ENCODE measurements around the gene DUSP28.

The DUSP28 gene

GRCh38 chr2:240567872-240568677, 7.9 kb downstream of the DUSP28 start, which contains the start of gene RNPEPL1:
TSS of gene RNPEPL1 (plus strand) at chr2:240568484. CDS start at chr2:240568587, 103 bp downstream.
- H3K79me2 ChIP-seq (ENCODE audit: control insufficient read depth, insufficient read depth, low read length, unreplicated experiment), result no peaks in the 10 kb centered on the region
- H3K27ac ChIP-seq (ENCODE audit: low read depth, low read length), result no peak within 1 kb of the TSS
- H3K4me1 ChIP-seq (ENCODE audit: control insufficient read depth, insufficient read depth, low read length, unreplicated experiment), result peaks cover 29% of the 10 kb centered on the region
- H3K36me3 ChIP-seq (ENCODE audit: insufficient read depth, low read length), result no peaks in the 10 kb centered on the region
- H3K27me3 ChIP-seq (ENCODE audit: insufficient read depth, low read length), result no peaks in the 10 kb centered on the region
- peak within 1 kb of the TSS; percentile 79 for H3K4me3 ChIP-seq (ENCODE audit: low read depth, low read length)
- H2AFZ ChIP-seq (ENCODE audit: low read length, unreplicated experiment), result peak within 1 kb of the TSS; percentile 27

DNA sequence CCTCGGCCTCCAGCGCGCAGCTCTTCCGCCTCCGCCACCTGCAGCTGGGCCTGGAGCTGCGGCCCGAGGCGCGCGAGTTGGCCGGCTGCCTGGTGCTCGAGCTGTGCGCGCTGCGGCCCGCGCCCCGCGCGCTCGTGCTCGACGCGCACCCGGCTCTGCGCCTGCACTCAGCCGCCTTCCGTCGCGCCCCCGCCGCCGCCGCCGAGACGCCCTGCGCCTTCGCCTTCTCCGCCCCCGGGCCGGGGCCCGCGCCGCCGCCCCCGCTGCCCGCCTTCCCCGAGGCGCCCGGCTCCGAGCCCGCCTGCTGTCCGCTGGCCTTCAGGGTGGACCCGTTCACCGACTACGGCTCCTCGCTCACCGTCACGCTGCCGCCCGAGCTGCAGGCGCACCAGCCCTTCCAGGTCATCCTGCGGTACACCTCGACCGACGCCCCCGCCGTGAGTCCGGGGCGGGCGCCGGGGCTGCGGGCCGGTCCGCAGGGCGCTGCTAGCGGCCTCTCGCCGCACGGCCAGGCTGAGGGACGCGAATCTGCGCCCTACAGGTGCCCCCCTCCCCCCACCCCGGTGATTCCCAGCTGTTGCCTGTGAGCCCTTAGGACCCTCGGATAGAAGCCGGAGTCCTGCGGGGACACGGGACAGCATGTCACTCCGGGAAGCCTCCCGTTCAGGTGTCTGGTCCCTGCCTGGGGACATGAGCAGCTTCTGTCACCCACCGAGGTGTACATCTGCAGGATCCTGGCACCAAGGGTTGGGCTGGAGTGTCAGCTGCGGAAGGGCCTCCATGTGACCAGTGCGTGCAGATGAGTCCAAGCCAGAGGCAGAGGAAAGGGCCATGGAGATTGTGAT, 8.7 kb downstream of the DUSP28 start:
- Histone ChIP-seq H3K27ac (ENCODE audit: low read depth, low read length) (no peak overlapping the region), H3K4me1 (ENCODE audit: control insufficient read depth, insufficient read depth, low read length, unreplicated experiment) (peaks cover 29% of the 10 kb centered on the region), H3K79me2 (ENCODE audit: control insufficient read depth, insufficient read depth, low read length, unreplicated experiment) (no peaks in the 10 kb centered on the region), H3K4me3 (ENCODE audit: low read depth, low read length) (peak overlapping the region; percentile 78), H3K36me3 (ENCODE audit: insufficient read depth, low read length) (no peaks in the 10 kb centered on the region), H2AFZ (ENCODE audit: low read length, unreplicated experiment) (no peak overlapping the region), H3K27me3 (ENCODE audit: insufficient read depth, low read length) (no peaks in the 10 kb centered on the region)

- peak overlapping the region; percentile 78 for H3K4me3 ChIP-seq (ENCODE audit: low read depth, low read length)
- H3K79me2 ChIP-seq (ENCODE audit: control insufficient read depth, insufficient read depth, low read length, unreplicated experiment), result no peaks in the 10 kb centered on the region
- H3K27ac ChIP-seq (ENCODE audit: low read depth, low read length), result no peak overlapping the region
- H3K4me1 ChIP-seq (ENCODE audit: control insufficient read depth, insufficient read depth, low read length, unreplicated experiment), result peaks cover 29% of the 10 kb centered on the region
- H3K27me3 ChIP-seq (ENCODE audit: insufficient read depth, low read length), result no peaks in the 10 kb centered on the region
- no peak overlapping the region for H2AFZ ChIP-seq (ENCODE audit: low read length, unreplicated experiment)
- no peaks in the 10 kb centered on the region for H3K36me3 ChIP-seq (ENCODE audit: insufficient read depth, low read length)
Measured at GRCh38 chr2:240569523-240569997, 9.4 kb downstream of the DUSP28 start.

- no peak overlapping the region for H2AFZ ChIP-seq (ENCODE audit: low read length, unreplicated experiment)
- no peaks in the 10 kb centered on the region for H3K27me3 ChIP-seq (ENCODE audit: insufficient read depth, low read length)
- no peaks in the 10 kb centered on the region for H3K79me2 ChIP-seq (ENCODE audit: control insufficient read depth, insufficient read depth, low read length, unreplicated experiment)
- no peak overlapping the region for H3K27ac ChIP-seq (ENCODE audit: low read depth, low read length)
- peaks cover 29% of the 10 kb centered on the region for H3K4me1 ChIP-seq (ENCODE audit: control insufficient read depth, insufficient read depth, low read length, unreplicated experiment)
- H3K36me3 ChIP-seq (ENCODE audit: insufficient read depth, low read length), result no peaks in the 10 kb centered on the region
- peak overlapping the region; percentile 78; the same call in 1 of the 2 replicates for H3K4me3 ChIP-seq (ENCODE audit: low read depth, low read length)
Measured at GRCh38 chr2:240569998-240570530, 9.9 kb downstream of the DUSP28 start.

- no peak overlapping the region for H3K4me3 ChIP-seq (ENCODE audit: low read depth, low read length)
- peaks cover 24% of the 10 kb centered on the region for H3K4me1 ChIP-seq (ENCODE audit: control insufficient read depth, insufficient read depth, low read length, unreplicated experiment)
- H3K79me2 ChIP-seq (ENCODE audit: control insufficient read depth, insufficient read depth, low read length, unreplicated experiment), result no peaks in the 10 kb centered on the region
Measured at GRCh38 chr2:240570531-240571313, 10.6 kb downstream of the DUSP28 start.

GRCh38 chr2:240571314-240571973, 11.3 kb downstream of the DUSP28 start:
- Histone ChIP-seq H3K4me3 (ENCODE audit: low read depth, low read length) (no peak overlapping the region), H3K27me3 (ENCODE audit: insufficient read depth, low read length) (no peaks in the 10 kb centered on the region), H3K4me1 (ENCODE audit: control insufficient read depth, insufficient read depth, low read length, unreplicated experiment) (peaks cover 19% of the 10 kb centered on the region), H3K79me2 (ENCODE audit: control insufficient read depth, insufficient read depth, low read length, unreplicated experiment) (no peaks in the 10 kb centered on the region), H3K27ac (ENCODE audit: low read depth, low read length) (no peak overlapping the region), H3K36me3 (ENCODE audit: insufficient read depth, low read length) (no peaks in the 10 kb centered on the region), H2AFZ (ENCODE audit: low read length, unreplicated experiment) (no peak overlapping the region)

More at GRCh38 chr2:240570531-240571313, 10.6 kb downstream of the DUSP28 start:
- Histone ChIP-seq H2AFZ (ENCODE audit: low read length, unreplicated experiment) (no peak overlapping the region), H3K36me3 (ENCODE audit: insufficient read depth, low read length) (no peaks in the 10 kb centered on the region), H3K27me3 (ENCODE audit: insufficient read depth, low read length) (no peaks in the 10 kb centered on the region), H3K27ac (ENCODE audit: low read depth, low read length) (no peak overlapping the region)

DNA sequence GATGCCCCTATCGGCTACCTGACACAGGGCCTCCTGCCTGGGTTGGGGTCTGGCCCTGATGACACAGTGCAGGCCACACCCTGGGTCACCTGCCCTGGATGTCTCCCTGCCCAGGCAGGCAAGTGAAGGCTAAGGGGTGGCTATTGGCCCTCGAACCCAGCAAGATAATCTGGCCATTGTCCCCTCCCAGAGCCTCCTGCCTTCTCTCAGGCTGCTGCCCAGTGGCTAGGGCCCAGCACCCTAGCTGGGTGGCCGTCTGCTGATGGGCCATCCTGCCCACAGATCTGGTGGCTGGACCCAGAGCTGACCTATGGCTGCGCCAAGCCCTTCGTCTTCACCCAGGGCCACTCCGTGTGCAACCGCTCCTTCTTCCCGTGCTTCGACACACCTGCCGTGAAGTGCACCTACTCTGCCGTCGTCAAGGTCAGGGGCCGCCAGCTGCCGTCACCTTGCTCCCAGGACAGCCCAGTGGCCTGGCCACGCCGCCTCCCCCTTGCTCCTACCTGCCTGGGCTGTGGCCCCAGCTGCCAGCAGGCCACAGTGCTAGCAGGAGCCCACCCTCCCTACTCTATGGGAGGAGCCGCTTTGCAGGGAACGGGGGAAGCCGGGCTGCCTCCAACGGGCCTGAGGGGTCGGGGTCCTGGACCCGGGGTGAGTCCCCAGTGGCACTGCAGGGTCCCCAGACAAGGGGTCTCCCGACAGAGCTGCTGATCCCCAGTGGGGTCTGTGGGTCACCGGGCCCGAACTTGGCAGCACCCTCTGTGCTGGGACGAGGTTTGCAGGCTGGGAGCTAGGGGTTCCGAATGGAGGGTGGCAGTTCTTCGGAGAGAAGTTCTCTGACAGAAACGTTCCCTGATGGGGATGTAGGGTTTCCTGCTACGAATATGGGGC, 12.2 kb downstream of the DUSP28 start:
- Histone ChIP-seq H3K27ac (ENCODE audit: low read depth, low read length) (no peak overlapping the region), H3K36me3 (ENCODE audit: insufficient read depth, low read length) (no peaks in the 10 kb centered on the region), H3K79me2 (ENCODE audit: control insufficient read depth, insufficient read depth, low read length, unreplicated experiment) (no peaks in the 10 kb centered on the region), H3K27me3 (ENCODE audit: insufficient read depth, low read length) (no peaks in the 10 kb centered on the region), H3K4me1 (ENCODE audit: control insufficient read depth, insufficient read depth, low read length, unreplicated experiment) (peaks cover 11% of the 10 kb centered on the region), H2AFZ (ENCODE audit: low read length, unreplicated experiment) (no peak overlapping the region), H3K4me3 (ENCODE audit: low read depth, low read length) (no peak overlapping the region)

- no peak overlapping the region for H2AFZ ChIP-seq (ENCODE audit: low read length, unreplicated experiment)
- H3K36me3 ChIP-seq (ENCODE audit: insufficient read depth, low read length), result no peaks in the 10 kb centered on the region
- H3K4me3 ChIP-seq (ENCODE audit: low read depth, low read length), result no peak overlapping the region
- H3K27ac ChIP-seq (ENCODE audit: low read depth, low read length), result no peak overlapping the region
- H3K27me3 ChIP-seq (ENCODE audit: insufficient read depth, low read length), result no peaks in the 10 kb centered on the region
- peaks cover 6% of the 10 kb centered on the region for H3K4me1 ChIP-seq (ENCODE audit: control insufficient read depth, insufficient read depth, low read length, unreplicated experiment)
- no peaks in the 10 kb centered on the region for H3K79me2 ChIP-seq (ENCODE audit: control insufficient read depth, insufficient read depth, low read length, unreplicated experiment)
Measured at GRCh38 chr2:240573071-240573515, 12.9 kb downstream of the DUSP28 start.
